WTC11 (cell line): Measurements from ENCODE around the gene STAB2. TPM values are rescaled to one million over a fixed set of nuclear protein-coding genes. Genes with fewer than 3 reads are reported as not detected.

Source experiments
- ATAC-seq: fragments of 200-7000 bp; cut with Tn5 transposase; 2 replicates; pipeline ENCODE4 v1.10.0; 2021; ENCODE audit warnings: mild to moderate bottlenecking, moderate library complexity
- CTCF ChIA-PET: fragments of 300-600 bp; sonication (Branson Sonifier 250); formaldehyde crosslinking; loops from one replicate; lab custom pipeline; 2021; ENCODE audit warnings: antibody characterized with exemption; lab: Charles Lee
- POLR2A ChIA-PET: fragments of 350-600 bp; sonication (Branson Sonifier 250); formaldehyde crosslinking; loops from one replicate; lab custom pipeline; 2021; ENCODE audit warnings: antibody characterized with exemption; lab: Charles Lee
- DNase-seq: peaks from one replicate; pipeline ENCODE4 v3.0.0; 2021; ENCODE audit warnings: low spot score
- H3K27ac Mint-ChIP-seq: 2 replicates; pipeline ENCODE4 v1.8.0; 2021; ENCODE audit warnings: mixed read lengths
- H3K27me3 Mint-ChIP-seq: 2 replicates; pipeline ENCODE4 v1.8.0; 2021; ENCODE audit warnings: low read depth, mild to moderate bottlenecking, moderate library complexity, mixed read lengths
- H3K36me3 Mint-ChIP-seq: 2 replicates; pipeline ENCODE4 v1.8.0; 2021; ENCODE audit warnings: mixed read lengths
- H3K4me1 Mint-ChIP-seq: 2 replicates; pipeline ENCODE4 v1.8.0; 2022; ENCODE audit warnings: mixed read lengths
- H3K4me3 Mint-ChIP-seq: 2 replicates; pipeline ENCODE4 v1.8.0; 2021; ENCODE audit warnings: mild to moderate bottlenecking, moderate library complexity, mixed read lengths
- H3K9me3 Mint-ChIP-seq: 2 replicates; pipeline ENCODE4 v1.8.0; 2021; ENCODE audit warnings: mixed read lengths
- ARID4B ChIP-seq: sonication (generic); formaldehyde crosslinking; IDR thresholded peaks from 2 replicates; pipeline ENCODE4 v1.8.0; 2023; ENCODE audit warnings: missing genetic modification reagents, mild to moderate bottlenecking, borderline replicate concordance
- ATF1 ChIP-seq: sonication (generic); formaldehyde crosslinking; IDR thresholded peaks from 2 replicates; pipeline ENCODE4 v1.8.1; 2023; ENCODE audit warnings: mild to moderate bottlenecking, moderate library complexity, missing genetic modification reagents
- ATF2 ChIP-seq: sonication (generic); formaldehyde crosslinking; IDR thresholded peaks from 2 replicates; pipeline ENCODE4 v1.8.1; 2022; ENCODE audit warnings: low read depth, missing genetic modification reagents, borderline replicate concordance
- ATF3 ChIP-seq: sonication (generic); formaldehyde crosslinking; conservative IDR thresholded peaks from 2 replicates; pipeline ENCODE4 v1.8.1; 2022; ENCODE audit warnings: mild to moderate bottlenecking, missing genetic modification reagents
- CREB1 ChIP-seq: sonication (generic); formaldehyde crosslinking; IDR thresholded peaks from 2 replicates; pipeline ENCODE4 v1.8.0; 2023; ENCODE audit warnings: mild to moderate bottlenecking, missing genetic modification reagents
- MLX ChIP-seq: sonication (generic); formaldehyde crosslinking; IDR thresholded peaks from 2 replicates; pipeline ENCODE4 v1.8.1; 2023; ENCODE audit warnings: mild to moderate bottlenecking, missing genetic modification reagents, moderate library complexity
- MYBL2 ChIP-seq: sonication (generic); formaldehyde crosslinking; IDR thresholded peaks from 2 replicates; pipeline ENCODE4 v1.8.1; 2023; ENCODE audit warnings: mild to moderate bottlenecking, moderate library complexity, missing genetic modification reagents
- NFE2L1 ChIP-seq: sonication (generic); formaldehyde crosslinking; IDR thresholded peaks from 2 replicates; pipeline ENCODE4 v1.8.1; 2023; ENCODE audit warnings: missing genetic modification reagents
- NR3C1 ChIP-seq: sonication (generic); formaldehyde crosslinking; conservative IDR thresholded peaks from 2 replicates; pipeline ENCODE4 v1.8.1; 2023; ENCODE audit warnings: low read depth, mild to moderate bottlenecking, missing genetic modification reagents
- OVOL2 ChIP-seq: fragments of 250-450 bp; sonication (Bioruptor Pico); IDR thresholded peaks from 2 replicates; pipeline ENCODE4 v1.9.0; 2021; ENCODE audit warnings: mild to moderate bottlenecking, borderline replicate concordance
- SP1 ChIP-seq: sonication (generic); formaldehyde crosslinking; conservative IDR thresholded peaks from 2 replicates; pipeline ENCODE4 v1.8.1; 2022; ENCODE audit warnings: missing genetic modification reagents
- TCF7 ChIP-seq: sonication (generic); formaldehyde crosslinking; IDR thresholded peaks from 2 replicates; pipeline ENCODE4 v1.8.0; 2022; ENCODE audit warnings: mild to moderate bottlenecking, low read depth, missing genetic modification reagents, moderate library complexity
- TP53 ChIP-seq: sonication (generic); formaldehyde crosslinking; IDR thresholded peaks from 2 replicates; pipeline ENCODE4 v1.8.1; 2023; ENCODE audit warnings: mild to moderate bottlenecking, missing genetic modification reagents
- ZNF396 ChIP-seq: fragments of 250-450 bp; sonication (Bioruptor Pico); IDR thresholded peaks from 2 replicates; pipeline ENCODE4 v1.8.0; 2021; ENCODE audit warnings: mild to moderate bottlenecking, moderate library complexity, borderline replicate concordance
- total RNA-seq: library from RNA; stranded (reverse); gene quantifications from 3 replicates; pipeline ENCODE4 v1.2.3, GENCODE V29; 2021
- TF ChIP-seq, protein P1 (sequence below): sonication (generic); formaldehyde crosslinking; IDR thresholded peaks from 2 replicates; pipeline ENCODE4 v1.8.1; 2023; ENCODE audit warnings: mild to moderate bottlenecking, missing genetic modification reagents, moderate library complexity
- TF ChIP-seq, protein P2 (sequence below): sonication (generic); formaldehyde crosslinking; IDR thresholded peaks from 2 replicates; pipeline ENCODE4 v1.8.1; 2023; ENCODE audit warnings: mild to moderate bottlenecking, moderate library complexity, missing genetic modification reagents
- TF ChIP-seq, protein P3 (sequence below): fragments of 250-450 bp; sonication (Bioruptor Pico); IDR thresholded peaks from 2 replicates; pipeline ENCODE4 v1.9.0; 2021; ENCODE audit warnings: moderate library complexity, mild to moderate bottlenecking, inconsistent platforms, borderline replicate concordance
- TF ChIP-seq, protein P4 (sequence below): fragments of 250-450 bp; sonication (Bioruptor Pico); IDR thresholded peaks from 2 replicates; pipeline ENCODE4 v1.9.0; 2021; ENCODE audit warnings: mild to moderate bottlenecking, borderline replicate concordance
- TF ChIP-seq, protein P5 (sequence below): sonication (generic); formaldehyde crosslinking; IDR thresholded peaks from 2 replicates; pipeline ENCODE4 v1.8.0; 2022; ENCODE audit warnings: mild to moderate bottlenecking, missing genetic modification reagents

STAB2 gene
- total RNA-seq, 1 experiment from 2014 or later = 0.48 TPM

DNA sequence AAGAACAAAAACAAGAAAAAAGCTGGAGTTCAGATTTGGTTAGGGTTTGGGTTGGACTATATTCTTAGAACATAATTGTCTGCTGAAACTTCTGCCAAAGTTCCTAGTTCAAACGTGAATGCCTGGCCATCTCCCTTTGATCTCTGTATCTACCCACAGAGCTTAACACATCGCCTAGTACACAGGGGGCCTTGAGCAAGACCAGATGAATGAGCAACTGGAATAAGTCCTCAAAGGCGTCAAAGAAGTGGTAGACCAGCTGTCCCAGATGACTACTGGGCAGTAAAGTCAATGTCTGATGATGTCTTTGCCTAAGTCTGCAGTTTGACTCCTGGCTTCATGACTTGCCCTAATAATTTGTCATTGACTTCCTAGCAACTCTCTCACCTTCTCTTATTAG lies 13.9 kb upstream of the STAB2 start (continued):
- no peak for TF ChIP-seq ATF3 (CRISPR knock-in tag)
- TF ChIP-seq, protein P1, sequence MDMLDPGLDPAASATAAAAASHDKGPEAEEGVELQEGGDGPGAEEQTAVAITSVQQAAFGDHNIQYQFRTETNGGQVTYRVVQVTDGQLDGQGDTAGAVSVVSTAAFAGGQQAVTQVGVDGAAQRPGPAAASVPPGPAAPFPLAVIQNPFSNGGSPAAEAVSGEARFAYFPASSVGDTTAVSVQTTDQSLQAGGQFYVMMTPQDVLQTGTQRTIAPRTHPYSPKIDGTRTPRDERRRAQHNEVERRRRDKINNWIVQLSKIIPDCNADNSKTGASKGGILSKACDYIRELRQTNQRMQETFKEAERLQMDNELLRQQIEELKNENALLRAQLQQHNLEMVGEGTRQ (CRISPR knock-in tag) = no peak
- TF ChIP-seq TCF7 (CRISPR knock-in tag) = no peak
- TF ChIP-seq ARID4B (CRISPR knock-in tag) = no peak
- TF ChIP-seq NR3C1 (CRISPR knock-in tag) = no peak
- TF ChIP-seq NFE2L1 (CRISPR knock-in tag) = no peak
- TF ChIP-seq, protein P2, sequence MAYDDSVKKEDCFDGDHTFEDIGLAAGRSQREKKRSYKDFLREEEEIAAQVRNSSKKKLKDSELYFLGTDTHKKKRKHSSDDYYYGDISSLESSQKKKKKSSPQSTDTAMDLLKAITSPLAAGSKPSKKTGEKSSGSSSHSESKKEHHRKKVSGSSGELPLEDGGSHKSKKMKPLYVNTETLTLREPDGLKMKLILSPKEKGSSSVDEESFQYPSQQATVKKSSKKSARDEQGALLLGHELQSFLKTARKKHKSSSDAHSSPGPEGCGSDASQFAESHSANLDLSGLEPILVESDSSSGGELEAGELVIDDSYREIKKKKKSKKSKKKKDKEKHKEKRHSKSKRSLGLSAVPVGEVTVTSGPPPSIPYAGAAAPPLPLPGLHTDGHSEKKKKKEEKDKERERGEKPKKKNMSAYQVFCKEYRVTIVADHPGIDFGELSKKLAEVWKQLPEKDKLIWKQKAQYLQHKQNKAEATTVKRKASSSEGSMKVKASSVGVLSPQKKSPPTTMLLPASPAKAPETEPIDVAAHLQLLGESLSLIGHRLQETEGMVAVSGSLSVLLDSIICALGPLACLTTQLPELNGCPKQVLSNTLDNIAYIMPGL (CRISPR knock-in tag) = no peak
- no peak for TF ChIP-seq MLX (CRISPR knock-in tag)
- no peak for TF ChIP-seq OVOL2 (CRISPR knock-in tag)
- TF ChIP-seq, protein P3, sequence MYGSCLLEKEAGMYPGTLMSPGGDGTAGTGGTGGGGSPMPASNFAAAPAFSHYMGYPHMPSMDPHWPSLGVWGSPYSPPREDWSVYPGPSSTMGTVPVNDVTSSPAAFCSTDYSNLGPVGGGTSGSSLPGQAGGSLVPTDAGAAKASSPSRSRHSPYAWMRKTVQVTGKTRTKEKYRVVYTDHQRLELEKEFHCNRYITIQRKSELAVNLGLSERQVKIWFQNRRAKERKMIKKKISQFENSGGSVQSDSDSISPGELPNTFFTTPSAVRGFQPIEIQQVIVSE (CRISPR knock-in tag) = no peak
- TF ChIP-seq, protein P4, sequence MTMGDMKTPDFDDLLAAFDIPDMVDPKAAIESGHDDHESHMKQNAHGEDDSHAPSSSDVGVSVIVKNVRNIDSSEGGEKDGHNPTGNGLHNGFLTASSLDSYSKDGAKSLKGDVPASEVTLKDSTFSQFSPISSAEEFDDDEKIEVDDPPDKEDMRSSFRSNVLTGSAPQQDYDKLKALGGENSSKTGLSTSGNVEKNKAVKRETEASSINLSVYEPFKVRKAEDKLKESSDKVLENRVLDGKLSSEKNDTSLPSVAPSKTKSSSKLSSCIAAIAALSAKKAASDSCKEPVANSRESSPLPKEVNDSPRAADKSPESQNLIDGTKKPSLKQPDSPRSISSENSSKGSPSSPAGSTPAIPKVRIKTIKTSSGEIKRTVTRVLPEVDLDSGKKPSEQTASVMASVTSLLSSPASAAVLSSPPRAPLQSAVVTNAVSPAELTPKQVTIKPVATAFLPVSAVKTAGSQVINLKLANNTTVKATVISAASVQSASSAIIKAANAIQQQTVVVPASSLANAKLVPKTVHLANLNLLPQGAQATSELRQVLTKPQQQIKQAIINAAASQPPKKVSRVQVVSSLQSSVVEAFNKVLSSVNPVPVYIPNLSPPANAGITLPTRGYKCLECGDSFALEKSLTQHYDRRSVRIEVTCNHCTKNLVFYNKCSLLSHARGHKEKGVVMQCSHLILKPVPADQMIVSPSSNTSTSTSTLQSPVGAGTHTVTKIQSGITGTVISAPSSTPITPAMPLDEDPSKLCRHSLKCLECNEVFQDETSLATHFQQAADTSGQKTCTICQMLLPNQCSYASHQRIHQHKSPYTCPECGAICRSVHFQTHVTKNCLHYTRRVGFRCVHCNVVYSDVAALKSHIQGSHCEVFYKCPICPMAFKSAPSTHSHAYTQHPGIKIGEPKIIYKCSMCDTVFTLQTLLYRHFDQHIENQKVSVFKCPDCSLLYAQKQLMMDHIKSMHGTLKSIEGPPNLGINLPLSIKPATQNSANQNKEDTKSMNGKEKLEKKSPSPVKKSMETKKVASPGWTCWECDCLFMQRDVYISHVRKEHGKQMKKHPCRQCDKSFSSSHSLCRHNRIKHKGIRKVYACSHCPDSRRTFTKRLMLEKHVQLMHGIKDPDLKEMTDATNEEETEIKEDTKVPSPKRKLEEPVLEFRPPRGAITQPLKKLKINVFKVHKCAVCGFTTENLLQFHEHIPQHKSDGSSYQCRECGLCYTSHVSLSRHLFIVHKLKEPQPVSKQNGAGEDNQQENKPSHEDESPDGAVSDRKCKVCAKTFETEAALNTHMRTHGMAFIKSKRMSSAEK (CRISPR knock-in tag) = no peak
- no peak for TF ChIP-seq ZNF396

GRCh38 chr12:103578926-103579325 lies 8.1 kb upstream of the STAB2 start:
- ChIA-PET CTCF (interaction anchor here (0.7 kb wide), 1 partner anchor 54 kb away, joined by 5 read pairs; no protein-coding TSS in a partner anchor), POLR2A (no interaction called here)
- Mint-ChIP-seq H3K4me1 (peaks cover 18% of the 10 kb centered on the region), H3K9me3 (no peaks in the 10 kb centered on the region), H3K27me3 (peaks cover 6% of the 10 kb centered on the region; the same call in 1 of the 2 replicates), H3K36me3 (no peaks in the 10 kb centered on the region), H3K4me3 (no peak overlapping the region), H3K27ac (no peak overlapping the region)
- ATAC-seq = no peak
- DNase-seq = no peak
- TF ChIP-seq SP1 (CRISPR knock-in tag) (no peak), CREB1 (CRISPR knock-in tag) (no peak), ATF3 (CRISPR knock-in tag) (no peak), ATF1 (no peak), MYBL2 (no peak), ATF2 (CRISPR knock-in tag) (no peak), TP53 (no peak), NFE2L1 (CRISPR knock-in tag) (no peak)
- TF ChIP-seq, protein P5, sequence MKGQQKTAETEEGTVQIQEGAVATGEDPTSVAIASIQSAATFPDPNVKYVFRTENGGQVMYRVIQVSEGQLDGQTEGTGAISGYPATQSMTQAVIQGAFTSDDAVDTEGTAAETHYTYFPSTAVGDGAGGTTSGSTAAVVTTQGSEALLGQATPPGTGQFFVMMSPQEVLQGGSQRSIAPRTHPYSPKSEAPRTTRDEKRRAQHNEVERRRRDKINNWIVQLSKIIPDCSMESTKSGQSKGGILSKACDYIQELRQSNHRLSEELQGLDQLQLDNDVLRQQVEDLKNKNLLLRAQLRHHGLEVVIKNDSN (CRISPR knock-in tag) = no peak
